ENCODE data around the gene SPC24.
"Not testable (repeated sequence)": the region's sequence is repeated elsewhere in the genome, so short reads cannot be mapped to it uniquely, and the experiment has no call there.

Gene SPC24

DNA sequence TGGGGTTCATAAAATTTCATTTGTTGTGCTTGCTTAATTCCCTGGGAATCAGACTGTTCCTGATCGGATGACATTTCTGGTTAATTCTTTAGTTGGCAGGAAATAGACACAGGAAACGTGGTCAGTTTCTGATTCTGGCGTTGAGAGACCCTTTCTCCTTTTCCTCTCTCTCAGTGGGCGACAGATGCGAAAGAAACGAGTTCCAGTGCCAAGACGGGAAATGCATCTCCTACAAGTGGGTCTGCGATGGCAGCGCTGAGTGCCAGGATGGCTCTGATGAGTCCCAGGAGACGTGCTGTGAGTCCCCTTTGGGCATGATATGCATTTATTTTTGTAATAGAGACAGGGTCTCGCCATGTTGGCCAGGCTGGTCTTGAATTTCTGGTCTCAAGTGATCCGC lies 55.5 kb downstream of the SPC24 start:
- no peak for DNase-seq (ENCODE audit: low read depth)
- H3K4me3 ChIP-seq (ENCODE audit: low read depth, low read length) = no peak overlapping the region
- no peak for TF ChIP-seq CTCF (conservative IDR thresholded peaks at IDR 0.05; ENCODE audit: low read depth, low read length)

DNA sequence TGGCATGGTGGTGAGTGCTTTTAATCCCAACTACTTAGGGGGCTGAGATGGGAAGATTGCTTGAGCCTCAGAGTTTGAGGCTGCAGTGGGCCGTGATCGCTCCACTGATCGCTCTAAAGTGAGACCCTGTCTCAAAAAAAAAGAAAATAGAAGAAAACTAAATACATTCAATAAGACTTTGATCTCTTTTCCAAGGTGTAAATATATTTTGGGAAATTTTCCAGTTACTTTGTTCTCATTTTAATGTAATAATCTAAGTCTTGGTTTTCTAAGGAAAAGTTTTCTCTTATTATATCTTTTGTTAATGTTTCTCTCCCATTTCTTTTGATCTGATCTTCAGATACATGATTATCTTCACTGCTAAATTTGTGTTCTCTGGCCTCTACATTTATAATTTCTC lies 56.7 kb downstream of the SPC24 start:
- no peak for DNase-seq (ENCODE audit: low read depth)
- no peak for TF ChIP-seq CTCF (conservative IDR thresholded peaks at IDR 0.05; ENCODE audit: low read depth, low read length)
- no peak overlapping the region for H3K4me3 ChIP-seq (ENCODE audit: low read depth, low read length)

DNA sequence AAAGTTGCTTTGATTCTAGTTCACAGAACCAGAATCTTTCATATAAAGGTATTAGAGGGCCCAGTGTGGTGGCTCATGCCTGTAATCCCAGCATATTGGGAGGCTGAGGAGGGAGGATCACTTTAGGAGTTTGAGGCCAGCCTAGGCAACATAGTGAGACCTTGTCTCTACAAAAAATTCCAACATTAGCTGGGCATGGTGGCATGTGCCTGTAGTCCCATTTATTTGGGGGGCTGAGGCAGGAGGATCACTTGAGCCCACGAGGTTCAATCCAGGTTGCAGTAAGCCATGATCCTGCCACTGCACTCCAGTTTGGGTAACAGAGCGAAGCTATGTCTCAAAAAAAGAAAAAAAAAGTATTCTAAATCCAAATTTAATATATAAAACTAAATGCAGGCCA lies 57.3 kb downstream of the SPC24 start:
- TF ChIP-seq CTCF (conservative IDR thresholded peaks at IDR 0.05; ENCODE audit: low read depth, low read length) = no peak
- DNase-seq (ENCODE audit: low read depth) = no peak

GRCh38 chr19:11097367-11097766 lies 58.2 kb downstream of the SPC24 start:
- not testable (repeated sequence) for H3K4me3 ChIP-seq (ENCODE audit: low read depth, low read length)
- peak; percentile 29 for DNase-seq (ENCODE audit: low read depth)

More for the DNA sequence above, 57.3 kb downstream of the SPC24 start:
- no peak overlapping the region for H3K4me3 ChIP-seq (ENCODE audit: low read depth, low read length)

DNA sequence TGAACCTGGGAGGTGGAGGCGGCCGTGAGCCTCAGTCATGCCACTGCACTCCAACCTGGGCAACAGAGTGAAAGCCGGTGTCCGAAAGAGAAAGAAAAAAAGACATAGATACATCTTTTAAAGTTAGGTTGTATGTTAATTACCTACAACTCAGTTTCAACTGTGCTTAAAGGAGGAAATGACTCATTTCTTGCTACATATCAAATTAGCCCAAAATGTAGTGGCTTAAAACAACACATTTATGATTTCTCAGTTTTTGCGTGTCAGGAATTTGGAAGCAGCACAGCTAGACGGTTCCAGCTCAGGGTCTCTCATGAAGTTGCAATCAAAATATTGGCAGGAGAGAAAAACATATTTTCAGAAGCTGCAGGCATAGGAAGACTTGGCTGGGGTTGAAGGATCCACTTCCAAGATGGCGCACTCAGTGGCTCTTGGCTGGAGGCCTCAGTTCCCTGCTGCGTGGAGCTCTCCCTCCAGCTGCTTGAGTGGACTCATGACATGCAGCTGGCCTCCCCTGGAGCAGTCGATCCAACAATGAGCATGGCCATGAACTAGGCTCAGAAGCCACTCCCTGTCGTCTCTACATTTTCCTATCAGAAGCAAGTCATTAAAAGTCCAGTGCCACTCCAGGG lies 59.3 kb downstream of the SPC24 start:
- peak overlapping the region; percentile 24 for H3K4me3 ChIP-seq (ENCODE audit: low read depth, low read length)
- no peak for TF ChIP-seq CTCF (conservative IDR thresholded peaks at IDR 0.05; ENCODE audit: low read depth, low read length)
- DNase-seq (ENCODE audit: low read depth) = peak; percentile 96
